ENCODE measurements around the gene NCOR2. TPM values are rescaled to one million over a fixed set of nuclear protein-coding genes. Genes with fewer than 3 reads are reported as not detected.

The NCOR2 gene
- total and polyA plus RNA-seq, 2 of the 8 experiments (the other 6 are each of a cell fraction or from before 2014, with no cell fraction given): 14.8 to 275 TPM

DNA sequence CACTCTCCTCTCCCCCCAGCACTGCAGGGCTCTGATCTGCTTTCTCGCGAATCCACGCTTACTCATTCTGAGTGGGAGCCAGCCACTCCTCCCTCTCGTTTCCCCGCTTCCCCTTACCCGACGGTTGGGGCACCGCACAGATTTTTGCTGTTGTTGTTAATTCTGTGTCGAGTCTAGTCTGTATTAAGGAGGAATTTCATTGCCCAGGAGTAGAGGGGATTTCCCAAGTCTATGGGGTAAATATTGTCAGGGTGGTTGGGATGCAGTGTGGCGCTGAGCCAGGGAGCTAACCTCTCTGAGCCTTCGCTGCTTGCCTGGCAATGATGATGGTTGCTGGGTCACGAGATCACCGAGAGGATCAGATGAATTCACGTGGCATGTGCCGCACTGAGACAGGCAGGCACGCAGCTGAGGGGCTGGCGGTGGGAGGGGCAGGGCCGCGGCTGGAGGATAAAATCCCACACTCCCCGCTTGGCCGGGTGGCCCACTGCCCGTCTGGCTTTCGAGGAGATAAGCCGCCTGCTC lies 18.5 kb downstream of the NCOR2 start (continued):
- TF ChIP-seq SP1 (IDR thresholded peaks at IDR 0.05; ENCODE audit: low read depth, low read length) (no peak), RFX5 (IDR thresholded peaks at IDR 0.05; ENCODE audit: borderline replicate concordance, low read depth, low read length) (no peak), MAFK (IDR thresholded peaks at IDR 0.05; ENCODE audit: low read depth, low read length) (no peak), CHD1 (IDR thresholded peaks at IDR 0.05; ENCODE audit: low read depth, low read length) (no peak), SIN3A (conservative IDR thresholded peaks at IDR 0.05 in 1 of 2, IDR thresholded peaks at IDR 0.05 in 1 of 2; ENCODE audit: low read depth in 1 of 2, low read length in 2 of 2) (no peak)
- TF ChIP-seq, protein P1, sequence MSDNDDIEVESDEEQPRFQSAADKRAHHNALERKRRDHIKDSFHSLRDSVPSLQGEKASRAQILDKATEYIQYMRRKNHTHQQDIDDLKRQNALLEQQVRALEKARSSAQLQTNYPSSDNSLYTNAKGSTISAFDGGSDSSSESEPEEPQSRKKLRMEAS (IDR thresholded peaks at IDR 0.05): no peak

Measured in H1 (cell line).